G401 (cell line): ENCODE results near the gene KRT27. TPM values are rescaled to one million over a fixed set of nuclear protein-coding genes. Genes with fewer than 3 reads are reported as not detected.
A peak's percentile ranks its signal among the peaks of the same experiment; 100 is the strongest.
"Not testable (repeated sequence)": the region's sequence is repeated elsewhere in the genome, so short reads cannot be mapped to it uniquely, and the experiment has no call there.

Experiments
- DNase-seq: peaks from one replicate; pipeline ENCODE4 v3.0.0-alpha.2; 2015; ENCODE audit warnings: low spot score
- in situ Hi-C: cut with HindIII; loops from 2 replicates; pipeline ENCODE4 v1.10.0; 2016; ENCODE audit warnings: low sequenced_read_pairs, mixed read lengths
- total RNA-seq: library from RNA; depleted of rRNA; stranded (reverse); fragments of >200 nt; shearing (Covaris generic); gene quantifications from 2 replicates; pipeline ENCODE4 v1.2.3, GENCODE V29; 2014; rRNA removed

Gene KRT27, protein sequence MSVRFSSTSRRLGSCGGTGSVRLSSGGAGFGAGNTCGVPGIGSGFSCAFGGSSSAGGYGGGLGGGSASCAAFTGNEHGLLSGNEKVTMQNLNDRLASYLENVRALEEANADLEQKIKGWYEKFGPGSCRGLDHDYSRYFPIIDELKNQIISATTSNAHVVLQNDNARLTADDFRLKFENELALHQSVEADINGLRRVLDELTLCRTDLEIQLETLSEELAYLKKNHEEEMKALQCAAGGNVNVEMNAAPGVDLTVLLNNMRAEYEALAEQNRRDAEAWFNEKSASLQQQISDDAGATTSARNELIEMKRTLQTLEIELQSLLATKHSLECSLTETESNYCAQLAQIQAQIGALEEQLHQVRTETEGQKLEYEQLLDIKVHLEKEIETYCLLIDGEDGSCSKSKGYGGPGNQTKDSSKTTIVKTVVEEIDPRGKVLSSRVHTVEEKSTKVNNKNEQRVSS
- not detected in 2 replicates for total RNA-seq

DNA sequence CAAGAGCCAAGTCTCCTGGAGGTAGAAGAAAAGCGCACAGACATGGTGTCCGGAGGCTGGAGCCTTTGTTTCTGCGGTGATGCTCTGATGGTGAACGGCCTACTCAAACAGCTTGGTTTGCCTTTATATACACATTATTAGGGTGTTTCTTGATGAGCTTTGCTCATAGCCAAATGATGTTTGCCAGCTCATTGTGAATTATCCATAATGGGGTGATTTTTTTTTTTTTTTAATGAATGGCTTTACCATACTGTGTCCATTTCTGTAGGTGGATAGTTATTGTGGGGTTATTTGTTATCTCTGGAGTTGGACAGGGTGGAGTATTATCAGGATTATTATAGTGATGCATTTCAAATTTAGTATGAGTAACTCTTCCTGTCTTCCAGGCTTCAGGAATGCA is at the start of gene KRT27:
Gene KRT27 (minus strand): TSS at position 101 of the 400 bp plus-strand sequence. CDS start 57 bp downstream, at position 44.
- DNase-seq: no peak
- in situ Hi-C loops: no loop called here

DNA sequence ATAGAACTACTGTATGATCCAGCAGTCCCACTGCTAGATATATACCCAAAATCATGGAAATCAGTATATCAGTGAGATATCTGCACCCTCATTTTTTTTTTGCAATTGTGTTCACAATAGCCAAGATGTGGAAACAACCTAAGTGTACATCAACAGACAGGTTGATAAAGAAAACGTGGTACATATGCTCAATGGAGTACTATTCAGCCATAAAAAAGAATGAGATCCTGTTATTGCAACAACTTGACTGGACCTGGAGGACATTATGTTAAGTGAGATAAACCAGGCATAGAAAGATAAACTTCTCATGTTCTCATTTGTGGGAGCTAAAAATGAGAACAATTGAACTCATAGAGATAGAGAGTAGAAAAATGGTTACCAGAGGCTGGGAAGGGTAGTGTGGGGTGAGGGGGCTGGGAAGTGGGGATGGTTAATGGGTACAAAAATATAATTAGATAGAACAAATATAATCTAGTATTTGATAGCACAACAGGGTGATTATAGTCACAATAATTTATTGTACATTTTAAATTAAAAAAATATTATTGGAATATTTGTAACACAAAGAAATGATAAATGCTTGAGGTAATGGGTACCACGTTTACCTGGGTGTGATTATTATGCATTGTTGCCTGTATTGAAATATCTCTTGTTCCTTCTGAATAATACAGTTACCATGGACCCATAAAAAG is 47.9 kb upstream of the KRT27 start:
- DNase-seq: no peak
- in situ Hi-C loops: no loop called here

DNA sequence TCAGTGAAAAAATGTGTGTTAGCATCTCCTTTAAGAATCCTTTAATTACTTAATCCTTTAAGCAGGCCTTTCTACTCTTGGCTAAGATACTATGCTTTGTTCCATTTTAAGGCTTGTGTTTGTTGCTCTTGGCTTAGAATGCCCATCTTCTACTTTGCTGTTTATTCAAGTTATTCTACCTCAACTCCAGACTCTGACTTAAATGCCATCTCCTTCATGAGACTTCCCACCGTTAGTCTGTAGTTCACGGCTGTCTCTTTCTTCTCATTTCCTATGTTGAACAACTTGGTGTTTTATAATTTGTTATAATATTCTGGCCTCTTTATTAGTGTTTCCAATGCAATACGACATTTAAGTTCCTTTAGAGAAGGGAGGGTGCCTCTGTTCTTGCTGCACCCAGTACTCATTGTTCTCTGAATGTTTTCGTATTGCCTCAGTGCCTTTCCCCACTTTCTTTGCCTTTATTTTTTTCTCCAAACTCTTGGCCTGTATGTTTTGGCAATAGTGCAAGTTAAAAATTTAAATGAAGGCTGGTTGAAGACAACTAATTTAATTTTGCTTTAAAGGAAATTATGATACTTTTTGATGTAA is 46.2 kb upstream of the KRT27 start:
- in situ Hi-C loops: no loop called here
- no peak for DNase-seq

DNA sequence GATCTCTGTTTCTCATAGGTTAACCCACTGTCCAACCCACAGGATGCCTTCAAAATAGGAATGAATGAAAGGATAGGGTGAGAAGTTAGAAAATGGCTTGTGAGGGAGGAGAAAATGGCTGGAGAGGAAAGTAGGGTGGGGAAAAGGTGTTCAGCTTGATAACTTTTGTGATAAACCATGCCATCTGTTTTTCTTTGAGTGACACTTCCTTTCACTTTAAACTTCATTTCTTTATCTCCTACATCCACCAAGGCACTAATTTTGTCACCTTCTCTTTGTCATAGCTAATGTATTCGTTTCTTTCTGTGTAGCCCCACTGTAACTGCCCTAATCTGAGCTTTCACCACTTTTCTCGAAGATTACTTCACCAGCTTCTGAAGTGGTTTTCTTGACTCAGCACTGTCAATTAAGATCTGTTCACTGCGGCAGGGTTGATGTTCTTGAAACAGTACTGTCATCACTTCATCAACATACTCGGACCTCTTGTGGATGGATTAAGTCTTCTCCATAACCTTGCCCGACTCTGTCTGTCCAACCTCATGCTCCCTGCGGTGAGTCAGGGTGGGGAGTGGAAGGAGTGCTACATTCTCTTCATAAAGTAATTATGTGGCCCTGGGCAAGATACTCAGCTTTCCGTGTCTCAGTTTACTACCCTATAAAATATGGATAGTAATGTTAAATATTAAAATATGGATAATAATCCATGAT is 45.5 kb upstream of the KRT27 start:
- no peak for DNase-seq
- in situ Hi-C loops: no loop called here

DNA sequence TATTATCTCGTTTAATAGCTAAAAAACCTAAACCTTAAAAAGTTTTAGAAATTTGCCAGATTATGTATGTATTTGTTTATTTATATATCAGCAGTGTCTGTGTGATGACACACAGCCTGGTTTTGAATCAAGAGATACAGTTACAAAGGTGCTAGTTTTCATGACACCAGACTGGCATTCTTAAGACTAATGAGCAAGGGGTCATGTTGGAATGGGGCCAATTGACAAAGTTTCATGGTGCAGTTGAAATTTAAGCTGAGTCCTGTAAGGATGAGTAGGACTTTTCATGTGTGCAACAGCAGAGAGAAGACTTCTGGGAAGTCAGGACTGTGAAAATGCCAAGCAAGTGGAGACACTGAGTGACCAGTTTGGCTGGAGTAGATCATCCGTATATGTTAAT is 43.2 kb upstream of the KRT27 start:
- no peak for DNase-seq
- in situ Hi-C loops: no loop called here

DNA sequence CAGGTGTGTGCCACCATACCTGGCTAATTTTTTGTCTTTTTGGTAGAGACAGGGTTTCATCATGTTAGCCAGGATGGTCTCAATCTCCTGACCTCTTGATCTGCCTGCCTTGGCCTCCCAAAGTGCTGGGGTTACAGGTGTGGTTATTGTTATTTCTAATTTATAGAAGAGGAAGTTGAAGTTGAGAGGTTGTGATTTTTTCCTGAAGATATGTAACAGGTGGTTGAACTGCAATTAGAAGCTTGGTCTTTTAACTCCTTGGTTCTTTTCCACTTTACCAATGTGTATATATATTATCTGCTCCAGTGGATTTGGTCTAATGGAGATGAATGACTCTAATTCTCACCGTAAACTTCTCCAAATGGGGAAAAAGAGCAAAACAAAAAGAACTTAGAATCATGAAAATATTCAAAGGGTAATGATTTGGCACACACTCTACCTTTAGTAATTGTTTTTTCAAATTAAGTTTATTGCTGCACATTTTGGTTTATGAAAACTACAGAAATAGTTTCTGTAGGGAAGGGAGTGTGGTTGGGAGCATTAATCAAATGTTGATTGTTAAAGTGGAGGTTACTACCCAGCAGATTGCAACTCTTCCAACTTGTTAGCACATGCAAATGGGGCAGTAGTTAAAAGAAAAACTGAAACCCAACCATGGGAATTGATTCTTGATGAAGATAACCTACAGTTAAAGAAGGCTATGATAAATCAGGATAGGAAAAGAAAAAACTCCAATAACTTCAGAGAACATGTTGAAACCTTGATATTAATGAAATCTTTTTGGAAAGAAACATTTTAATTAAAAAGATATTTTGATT is 41.9 kb upstream of the KRT27 start:
- in situ Hi-C loops: no loop called here
- no peak for DNase-seq

DNA sequence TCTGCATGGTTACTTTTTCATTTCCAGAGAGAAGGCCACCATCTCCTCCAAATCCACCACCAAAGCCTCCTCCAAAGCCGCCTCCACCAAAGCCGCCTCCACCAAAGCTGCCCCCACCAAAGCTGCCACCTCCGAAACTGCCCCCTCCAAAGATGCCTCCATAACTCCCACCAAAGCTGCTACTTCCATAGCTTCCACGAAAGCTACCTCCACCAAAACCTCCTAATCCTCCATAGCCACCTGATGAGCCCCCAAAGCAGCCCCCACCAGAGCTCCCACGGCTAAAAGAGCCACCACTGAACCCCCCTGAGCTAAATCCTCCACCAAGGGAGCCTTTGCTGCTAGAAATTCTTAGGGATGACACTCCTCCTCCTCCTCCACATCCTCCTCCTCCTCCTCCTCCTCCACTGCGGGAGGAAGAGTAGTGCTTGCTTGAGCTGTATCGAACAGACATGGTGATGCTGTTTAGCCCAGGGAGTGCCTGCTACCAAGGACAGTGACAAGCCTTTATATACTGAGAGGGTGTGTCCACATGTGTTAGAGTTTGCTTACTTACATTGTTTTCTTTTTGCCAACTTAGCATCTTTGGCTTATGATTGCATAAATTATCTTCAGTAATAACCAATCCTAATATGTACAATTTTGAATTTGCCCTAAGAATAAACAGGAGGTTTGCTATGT is 39.9 kb upstream of the KRT27 start, which contains the start of gene KRT10:
Gene KRT10 (minus strand): TSS at position 483 of the 681 bp plus-strand sequence. CDS start 29 bp downstream, at position 454.
- in situ Hi-C loops: no loop called here
- no peak for DNase-seq

DNA sequence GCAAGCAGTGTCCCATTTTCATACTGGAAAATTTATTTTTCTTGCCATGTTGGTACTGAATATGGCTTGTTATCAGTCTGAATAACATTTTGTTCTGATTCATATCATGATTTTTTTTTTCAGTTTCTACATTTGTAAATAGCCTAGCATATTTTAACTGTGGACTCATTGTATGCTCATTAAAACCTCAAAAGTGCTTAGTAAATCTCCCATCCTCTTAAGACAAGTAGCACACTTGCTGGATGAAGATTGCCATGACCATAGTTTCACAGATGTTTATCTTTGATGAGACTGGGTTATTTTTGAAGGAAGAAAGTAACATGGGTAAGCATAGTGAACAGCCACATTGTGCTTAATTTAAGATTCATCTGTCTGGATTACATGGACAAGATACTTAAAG is 39.2 kb upstream of the KRT27 start:
- no peak for DNase-seq
- in situ Hi-C loops: no loop called here

DNA sequence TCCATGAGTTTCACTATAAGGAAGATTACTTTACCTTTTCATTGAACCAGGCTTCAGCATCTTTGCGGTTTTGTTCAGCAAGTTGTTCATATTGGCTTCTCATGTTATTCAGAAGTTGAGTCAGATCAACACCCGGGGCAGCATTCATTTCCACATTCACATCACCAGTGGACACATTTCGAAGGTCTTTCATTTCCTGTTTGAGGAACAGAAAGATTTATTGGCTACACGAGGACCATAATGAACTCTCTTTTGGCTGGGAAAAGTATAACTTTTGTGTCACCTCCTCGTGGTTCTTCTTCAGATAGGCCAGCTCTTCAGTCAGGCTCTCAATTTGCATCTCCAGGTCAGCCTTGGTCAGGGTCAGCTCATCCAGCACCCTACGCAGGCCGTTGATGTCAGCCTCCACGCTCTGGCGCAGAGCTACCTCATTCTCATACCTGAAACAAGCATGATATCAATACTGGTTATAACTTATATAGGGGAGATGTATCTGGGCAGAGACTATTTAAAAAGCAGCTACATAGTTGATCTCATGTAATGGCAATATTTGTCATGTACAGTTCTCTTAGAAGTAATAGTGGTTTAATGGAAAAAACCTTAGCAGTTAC is 38.0 kb upstream of the KRT27 start:
- DNase-seq: no peak
- in situ Hi-C loops: no loop called here

DNA sequence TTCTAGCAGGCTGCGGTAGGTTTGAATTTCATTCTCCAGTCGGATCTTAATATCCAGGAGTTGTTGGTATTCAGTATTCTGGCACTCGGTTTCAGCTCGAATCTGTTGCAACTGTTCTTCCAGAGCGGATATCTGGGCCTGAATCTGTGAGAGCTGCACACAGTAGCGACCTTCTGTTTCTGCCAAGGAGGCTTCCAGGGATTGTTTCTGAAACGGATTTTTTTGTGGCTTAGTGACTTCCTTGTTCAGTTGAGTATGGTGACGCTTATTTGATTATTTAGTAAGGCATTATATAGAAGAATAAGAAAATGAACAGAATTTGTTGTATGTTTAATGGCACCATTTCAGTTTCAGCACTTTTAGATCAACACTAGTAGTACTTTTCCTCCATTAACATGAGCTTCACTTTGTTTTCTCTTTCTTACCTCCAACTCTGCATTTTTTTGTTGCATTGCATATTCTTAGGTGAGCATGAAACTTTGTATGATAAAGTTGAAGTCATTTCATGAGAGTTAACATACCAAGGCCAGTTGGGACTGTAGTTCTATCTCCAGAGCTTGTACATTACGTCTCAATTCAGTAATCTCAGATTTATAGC is 37.3 kb upstream of the KRT27 start:
- in situ Hi-C loops: no loop called here
- peak; percentile 23 for DNase-seq

DNA sequence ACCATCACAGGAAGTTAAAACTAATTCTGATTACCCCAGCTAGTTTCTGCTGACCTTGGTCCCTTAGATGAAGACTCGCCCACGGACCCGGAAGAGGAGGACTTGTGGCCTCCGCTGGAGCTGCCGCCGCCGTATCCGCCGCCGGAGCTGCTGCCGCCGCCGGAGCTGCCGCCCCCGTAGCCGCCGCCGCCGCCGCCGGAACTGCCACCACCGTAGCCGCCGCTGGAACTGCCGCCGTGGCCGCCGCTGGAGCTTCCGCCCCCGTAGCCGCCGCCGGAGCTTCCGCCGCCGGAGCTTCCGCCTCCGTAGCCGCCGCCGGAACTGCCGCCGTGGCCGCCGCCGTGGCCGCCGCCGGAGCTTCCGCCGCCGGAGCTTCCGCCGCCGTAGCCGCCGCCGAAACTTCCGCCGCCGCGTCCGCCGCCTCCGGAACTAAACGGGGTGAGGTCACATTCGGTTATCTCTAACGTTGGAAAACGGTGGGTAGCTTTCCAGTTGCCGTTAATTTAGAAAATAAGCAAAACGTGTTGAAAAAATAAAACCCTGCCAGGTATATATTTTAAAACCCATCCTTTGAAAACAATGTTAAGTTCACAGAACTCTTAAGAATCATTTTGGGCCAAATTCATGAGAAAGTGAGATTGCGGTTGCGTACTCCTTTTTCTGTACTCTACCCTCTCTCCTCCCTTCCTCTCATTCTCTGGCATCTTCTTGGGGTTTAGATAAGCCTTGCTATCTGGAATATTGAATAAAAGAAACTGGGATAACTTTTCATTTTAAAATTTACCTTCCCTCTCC is 36.6 kb upstream of the KRT27 start:
- peak; percentile 83 for DNase-seq
- in situ Hi-C loops: no loop called here

DNA sequence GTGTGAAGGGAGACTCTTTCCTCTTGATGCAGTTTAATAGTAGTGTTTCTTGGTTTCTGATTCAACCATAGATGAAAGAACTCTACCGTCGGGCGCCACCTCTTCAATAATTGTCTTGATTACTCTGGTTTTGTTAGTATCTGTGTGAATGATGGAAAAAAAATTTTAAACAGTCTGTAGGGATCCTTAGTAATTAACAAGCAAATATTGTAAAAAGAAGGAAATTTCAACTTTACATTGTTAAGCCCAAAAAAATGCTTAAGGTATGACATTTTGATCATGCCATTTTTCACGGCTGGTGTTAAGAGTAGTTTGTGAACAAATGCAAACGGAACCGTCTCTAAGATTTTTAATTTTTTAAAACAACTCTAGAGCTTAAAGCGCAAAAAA is 36.0 kb upstream of the KRT27 start:
- in situ Hi-C loops: no loop called here
- DNase-seq: no peak

DNA sequence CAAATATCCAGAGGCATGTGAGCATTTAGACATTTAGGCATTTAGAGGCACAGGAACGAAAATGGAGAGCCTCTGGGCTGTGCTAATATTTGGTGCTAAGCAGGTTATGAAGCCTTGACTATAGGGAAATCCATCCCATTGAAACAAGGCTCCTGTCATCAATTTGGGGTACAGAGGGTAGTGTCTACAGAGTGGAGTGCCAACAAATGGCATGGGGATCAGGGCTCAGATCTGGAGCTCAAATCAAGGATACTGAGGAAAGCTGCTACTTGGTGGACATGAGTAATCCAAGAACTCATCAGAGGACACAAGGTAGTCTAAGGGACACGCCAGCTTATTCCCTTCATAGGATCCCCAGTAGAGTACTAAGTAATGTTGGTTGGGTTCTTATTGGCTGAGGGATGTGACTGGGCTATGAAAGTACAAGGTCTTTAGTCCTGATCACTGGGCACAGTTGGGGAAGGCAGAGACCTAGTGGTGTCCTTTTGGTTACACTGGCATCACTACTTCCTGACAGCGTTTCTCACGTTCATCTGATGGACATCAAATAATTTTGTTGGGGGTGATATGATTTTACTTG is 34.8 kb upstream of the KRT27 start:
- in situ Hi-C loops: no loop called here
- no peak for DNase-seq

DNA sequence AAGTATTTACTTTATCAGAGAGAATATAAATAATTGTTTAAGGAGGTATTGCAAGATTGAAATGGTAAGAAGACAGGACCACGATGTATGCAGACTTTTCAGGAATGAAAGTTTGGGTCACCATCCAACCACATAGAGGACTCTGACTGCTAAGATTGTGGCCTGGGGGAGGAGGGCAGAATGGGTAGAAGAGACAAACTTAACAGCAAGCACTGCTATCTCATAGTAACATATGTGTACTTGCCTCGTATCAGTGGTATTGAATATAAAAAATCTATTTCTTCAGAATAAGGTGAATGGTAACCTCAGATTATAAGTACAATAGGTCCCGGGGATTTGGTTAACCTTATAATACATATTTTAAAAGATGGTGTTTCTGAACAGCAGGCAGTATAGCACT is 34.2 kb upstream of the KRT27 start:
- no peak for DNase-seq
- in situ Hi-C loops: no loop called here

DNA sequence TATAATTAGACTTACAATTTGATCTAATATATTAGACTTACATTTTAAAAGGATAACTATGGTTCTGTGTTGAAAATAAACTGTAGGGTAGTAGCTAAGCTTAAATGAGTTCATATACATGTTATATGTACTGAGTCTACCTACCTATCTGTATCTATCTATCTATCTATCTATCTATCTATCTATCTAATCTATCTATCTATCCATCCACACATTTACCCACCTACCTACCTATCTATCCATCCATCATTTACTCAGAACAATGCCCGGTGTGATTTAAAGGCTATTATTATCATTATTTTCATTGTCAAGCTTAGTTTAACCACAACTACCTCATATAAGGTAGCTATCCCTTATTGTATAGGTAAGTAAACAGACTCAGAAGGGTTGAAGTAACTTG is 33.0 kb upstream of the KRT27 start:
- in situ Hi-C loops: no loop called here
- no peak for DNase-seq

DNA sequence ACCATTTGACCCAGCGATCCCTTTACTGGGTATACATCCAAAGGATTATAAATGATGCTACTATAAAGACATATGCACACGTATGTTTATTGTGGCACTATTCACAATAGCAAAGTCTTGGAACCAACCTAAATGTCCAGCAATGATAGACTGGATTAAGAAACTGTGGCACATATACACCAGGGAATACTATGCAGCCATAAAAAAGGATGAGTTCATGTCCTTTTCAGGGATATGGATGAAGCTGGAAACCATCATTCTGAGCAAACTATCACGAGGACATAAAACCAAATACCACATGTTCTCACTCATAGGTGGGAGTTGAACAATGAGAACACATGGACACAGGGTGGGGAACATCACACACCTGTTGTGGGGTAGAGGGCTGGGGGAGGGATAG is 32.3 kb upstream of the KRT27 start:
- in situ Hi-C loops, DNase-seq: not testable (repeated sequence)
